HCT116 (cell line): ENCODE results near the gene SPRED2. TPM values are rescaled to one million over a fixed set of nuclear protein-coding genes. Genes with fewer than 3 reads are reported as not detected.

ENCODE experiments used
- ATAC-seq: fragments of 200-7000 bp; cut with Tn5 transposase; 2 replicates; pipeline ENCODE4 v1.9.1; 2020; ENCODE audit warnings: mild to moderate bottlenecking, moderate library complexity
- BruUV-seq: library from RNA; stranded (reverse); fragments of 400-500 nt; replicated peaks from 2 replicates; lab custom pipeline; 2021; lab: Mats Ljungman, UMichigan
- CTCF ChIA-PET: fragments of 300-600 bp; sonication (Branson Sonifier 250); formaldehyde crosslinking; loops from one replicate; lab custom pipeline; 2021; ENCODE audit warnings: antibody characterized with exemption; lab: Charles Lee
- POLR2A ChIA-PET: fragments of 300-600, 350-600 bp; sonication (Branson Sonifier 250); formaldehyde crosslinking; loops from one replicate; lab custom pipeline; 2021; ENCODE audit warnings: antibody characterized with exemption; lab: Charles Lee
- RAD21 ChIA-PET, 2 experiments: fragments of 300-600 bp; sonication (Branson Sonifier 250); formaldehyde crosslinking; loops; one replicate each; lab custom pipeline; 2023; ENCODE audit warnings: low total read pairs in 2 of 2; ENCODE audit not compliant: uncharacterized antibody in 2 of 2, unreplicated experiment in 2 of 2, low non-redundant PET in 1 of 2; lab: Charles Lee
- DNase-seq: peaks from one replicate; pipeline ENCODE4 v3.0.0-alpha.2; 2010; ENCODE audit warnings: low read depth, low spot score
- H2AFZ ChIP-seq: fragments of 200-600 bp; shearing (Covaris generic), sonication (generic); 2 replicates; pipeline ENCODE4 v1.6.1; 2017; ENCODE audit warnings: low read depth, mixed run types, mixed read lengths, antibody characterized with exemption, low read length; ENCODE audit not compliant: poor library complexity, severe bottlenecking
- H3K27ac ChIP-seq: 2 replicates; pipeline ENCODE4 v1.5.1; 2012; ENCODE audit warnings: low read depth, low read length
- H3K27me3 ChIP-seq: fragments of 200-600 bp; sonication (generic); 2 replicates; pipeline ENCODE4 v1.6.1; 2016; ENCODE audit warnings: mixed run types, low read length, mixed read lengths; ENCODE audit not compliant: insufficient read depth
- H3K36me3 ChIP-seq, 2 experiments: fragments of 200-500 bp in 1 of 2; fragments of 200-600 bp in 1 of 2; sonication (Bioruptor generic) in 1 of 2; sonication (generic) in 1 of 2; 2 replicates each; pipeline versions ENCODE4 v1.5.1 to v1.6.1; 2014 to 2016; ENCODE audit warnings: low read length in 2 of 2, inconsistent platforms in 1 of 2, mixed read lengths in 1 of 2, mixed run types in 1 of 2; ENCODE audit not compliant: insufficient read depth in 2 of 2, control insufficient read depth in 1 of 2
- H3K4me1 ChIP-seq, 2 experiments: fragments of 200-600 bp in 1 of 2; sonication (generic) in 1 of 2; 2 replicates each; pipeline versions ENCODE4 v1.5.1 to v1.6.1; 2012 to 2017; ENCODE audit warnings: low read length in 2 of 2, inconsistent platforms in 1 of 2, mild to moderate bottlenecking in 1 of 2, mixed read lengths in 1 of 2, mixed run types in 1 of 2, moderate library complexity in 1 of 2; ENCODE audit not compliant: insufficient read depth in 2 of 2, control insufficient read depth in 1 of 2
- H3K4me2 ChIP-seq: fragments of 200-600 bp; sonication (generic); 2 replicates; pipeline ENCODE4 v1.6.1; 2017; ENCODE audit warnings: mixed run types, low read length, mixed read lengths
- H3K4me3 ChIP-seq, 2 experiments: fragments of 200-600 bp in 1 of 2; sonication (generic) in 1 of 2; replicated peaks in 1 of 2; 2 replicates each; pipeline ENCODE4 v1.5.1; 2011 to 2016; ENCODE audit warnings: low read length in 2 of 2, control low read depth in 1 of 2, low read depth in 1 of 2, mild to moderate bottlenecking in 1 of 2, mixed read lengths in 1 of 2, mixed run types in 1 of 2
- H3K79me2 ChIP-seq: fragments of 200-600 bp; sonication (generic); 2 replicates; pipeline ENCODE4 v1.6.1; 2017; ENCODE audit warnings: mild to moderate bottlenecking, mixed run types, low read length, moderate library complexity, mixed read lengths; ENCODE audit not compliant: insufficient read depth
- H3K9ac ChIP-seq: fragments of 200-600 bp; sonication (generic); 2 replicates; pipeline ENCODE4 v1.6.1; 2016; ENCODE audit warnings: low read length, mixed read lengths
- H3K9me2 ChIP-seq: fragments of 200-600 bp; sonication (generic), shearing (Covaris generic); 2 replicates; pipeline ENCODE4 v1.6.1; 2017; ENCODE audit warnings: mixed run types, mild to moderate bottlenecking, moderate library complexity; ENCODE audit not compliant: insufficient read depth
- H3K9me3 ChIP-seq, 2 experiments: fragments of 200-500 bp in 1 of 2; fragments of 200-600 bp in 1 of 2; sonication (Bioruptor generic) in 1 of 2; sonication (generic) in 1 of 2; 2 replicates each; pipeline ENCODE4 v1.6.1; 2014 to 2017; ENCODE audit warnings: low read length in 2 of 2, mixed read lengths in 2 of 2, inconsistent platforms in 1 of 2, low read depth in 1 of 2, mild to moderate bottlenecking in 1 of 2, mixed run types in 1 of 2, moderate library complexity in 1 of 2; ENCODE audit not compliant: control insufficient read depth in 1 of 2, insufficient read depth in 1 of 2
- H4K20me1 ChIP-seq: fragments of 200-600 bp; sonication (generic), shearing (Covaris generic); 2 replicates; pipeline ENCODE4 v1.6.1; 2017; ENCODE audit warnings: mixed run types, mild to moderate bottlenecking, moderate library complexity; ENCODE audit not compliant: insufficient read depth
- ATF3 ChIP-seq: IDR thresholded peaks from 2 replicates; pipeline ENCODE4 v1.6.1; 2012
- CEBPB ChIP-seq: IDR thresholded peaks from 2 replicates; pipeline ENCODE4 v1.6.1; 2012; ENCODE audit warnings: low read depth
- CTCF ChIP-seq, 3 experiments: fragments of 200-600 bp in 1 of 3; sonication (generic) in 1 of 3; IDR thresholded peaks in 2 of 3; conservative IDR thresholded peaks in 1 of 3; 2 replicates each; pipeline ENCODE4 v1.5.1; 2012 to 2017; ENCODE audit warnings: low read depth in 2 of 3, low read length in 2 of 3, antibody characterized with exemption in 1 of 3, borderline replicate concordance in 1 of 3, control low read depth in 1 of 3, mild to moderate bottlenecking in 1 of 3, mixed read lengths in 1 of 3, mixed run types in 1 of 3, moderate library complexity in 1 of 3; ENCODE audit not compliant: insufficient read depth in 1 of 3
- ELF1 ChIP-seq: IDR thresholded peaks from 2 replicates; pipeline ENCODE4 v1.6.1; 2012; ENCODE audit warnings: low read depth, borderline replicate concordance
- FOSL1 ChIP-seq: IDR thresholded peaks from 2 replicates; pipeline ENCODE4 v1.6.1; 2012; ENCODE audit warnings: low read depth
- JUND ChIP-seq: IDR thresholded peaks from 2 replicates; pipeline ENCODE4 v1.6.1; 2012
- POLR2AphosphoS5 ChIP-seq: IDR thresholded peaks from 2 replicates; pipeline ENCODE4 v1.6.1; 2011; ENCODE audit warnings: mild to moderate bottlenecking, low read depth, low read length, moderate library complexity
- ZFX ChIP-seq: fragments of 450-650 bp; IDR thresholded peaks from 2 replicates; pipeline ENCODE4 v1.6.1; 2017
- intact Hi-C: fragments of 100-400 bp; cut with micrococcal nuclease; formaldehyde crosslinking; loops from 2 replicates; pipeline ENCODE4 v1.10.0; 2022
- total RNA-seq: library from RNA; stranded (reverse); gene quantifications from one replicate; pipeline ENCODE4 v1.2.1, GENCODE V29; 2021; ENCODE audit not compliant: unreplicated experiment
- TF ChIP-seq, protein P1 (sequence below): IDR thresholded peaks from 2 replicates; pipeline ENCODE4 v1.6.1; 2011; ENCODE audit warnings: mild to moderate bottlenecking, low read length, moderate library complexity; ENCODE audit not compliant: insufficient replicate concordance; ENCODE audit errors: extremely low read depth

Gene SPRED2
- total RNA-seq, 1 experiment from 2014 or later, result 62.6 TPM

GRCh38 chr2:65415091-65415490 lies 17.3 kb downstream of the SPRED2 start:
- H3K4me3 ChIP-seq, result no peak overlapping the region
- no peaks in the 10 kb centered on the region for H3K36me3 ChIP-seq
- H3K4me2 ChIP-seq, result no peak overlapping the region
- intact Hi-C loops, result no loop called here
- TF ChIP-seq, protein P1, sequence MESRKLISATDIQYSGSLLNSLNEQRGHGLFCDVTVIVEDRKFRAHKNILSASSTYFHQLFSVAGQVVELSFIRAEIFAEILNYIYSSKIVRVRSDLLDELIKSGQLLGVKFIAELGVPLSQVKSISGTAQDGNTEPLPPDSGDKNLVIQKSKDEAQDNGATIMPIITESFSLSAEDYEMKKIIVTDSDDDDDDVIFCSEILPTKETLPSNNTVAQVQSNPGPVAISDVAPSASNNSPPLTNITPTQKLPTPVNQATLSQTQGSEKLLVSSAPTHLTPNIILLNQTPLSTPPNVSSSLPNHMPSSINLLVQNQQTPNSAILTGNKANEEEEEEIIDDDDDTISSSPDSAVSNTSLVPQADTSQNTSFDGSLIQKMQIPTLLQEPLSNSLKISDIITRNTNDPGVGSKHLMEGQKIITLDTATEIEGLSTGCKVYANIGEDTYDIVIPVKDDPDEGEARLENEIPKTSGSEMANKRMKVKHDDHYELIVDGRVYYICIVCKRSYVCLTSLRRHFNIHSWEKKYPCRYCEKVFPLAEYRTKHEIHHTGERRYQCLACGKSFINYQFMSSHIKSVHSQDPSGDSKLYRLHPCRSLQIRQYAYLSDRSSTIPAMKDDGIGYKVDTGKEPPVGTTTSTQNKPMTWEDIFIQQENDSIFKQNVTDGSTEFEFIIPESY, result no peak
- ChIA-PET RAD21 (interaction anchor here in 1 of 2 experiments (0.6 kb wide), 1 partner anchor 93 kb away, joined by 3 read pairs; no protein-coding TSS in a partner anchor), CTCF (no interaction called here), POLR2A (interaction anchor here (1.0 kb wide), 1 partner anchor 13 kb away, joined by 3 read pairs; no protein-coding TSS in a partner anchor)
- no peaks in the 10 kb centered on the region for H3K9me2 ChIP-seq
- no peak overlapping the region for H3K27ac ChIP-seq
- H3K27me3 ChIP-seq, result no peaks in the 10 kb centered on the region
- DNase-seq, result no peak
- H3K9ac ChIP-seq, result no peak overlapping the region
- no peak overlapping the region for H2AFZ ChIP-seq
- H3K9me3 ChIP-seq, result no peaks in the 10 kb centered on the region
- H3K79me2 ChIP-seq, result peaks cover 98% of the 10 kb centered on the region
- ATAC-seq, result no peak
- H3K4me1 ChIP-seq, result peaks cover 37 to 49% of the 10 kb centered on the region in 2 experiments
- no TSS peak for BruUV-seq
- H4K20me1 ChIP-seq, result no peaks in the 10 kb centered on the region

GRCh38 chr2:65413610-65414009 lies 18.8 kb downstream of the SPRED2 start:
- no TSS peak for BruUV-seq
- Histone ChIP-seq H2AFZ (no peak overlapping the region), H3K9me2 (no peaks in the 10 kb centered on the region), H4K20me1 (peaks cover 7% of the 10 kb centered on the region; the same call in 1 of the 2 replicates), H3K79me2 (peaks cover 98% of the 10 kb centered on the region), H3K36me3 (no peaks in the 10 kb centered on the region), H3K27me3 (no peaks in the 10 kb centered on the region), H3K4me2 (no peak overlapping the region), H3K27ac (no peak overlapping the region), H3K9ac (no peak overlapping the region), H3K4me1 (peaks cover 41 to 54% of the 10 kb centered on the region in 2 experiments), H3K4me3 (no peak overlapping the region), H3K9me3 (no peaks in the 10 kb centered on the region)
- intact Hi-C loops, result no loop called here
- CTCF ChIA-PET, result no interaction called here
- DNase-seq (no peak), ATAC-seq (no peak)
- no peak for TF ChIP-seq ELF1
- TF ChIP-seq POLR2AphosphoS5, result no peak
- TF ChIP-seq CEBPB, result no peak
- no peak for TF ChIP-seq CTCF (IDR thresholded peaks at IDR 0.05 in 2 of 3, conservative IDR thresholded peaks at IDR 0.05 in 1 of 3; ENCODE audit: borderline replicate concordance in 1 of 3, insufficient read depth in 1 of 3, low read depth in 2 of 3, low read length in 2 of 3)
- TF ChIP-seq ZFX, result no peak
- no peak for TF ChIP-seq ATF3
- TF ChIP-seq JUND, result no peak
- no peak for TF ChIP-seq FOSL1
- RAD21 ChIA-PET, result no interaction called here
- POLR2A ChIA-PET, result no interaction called here
